Mesenchymal stem cell (in vitro differentiated cells and primary cell): ENCODE results near the gene ACACA.

ENCODE experiments used
- DNase-seq: peaks from one replicate; pipeline ENCODE4 v3.0.0-alpha.2; 2013
- H2AFZ ChIP-seq: one replicate; pipeline ENCODE4 v1.6.1; 2013; ENCODE audit warnings: low read depth, mild to moderate bottlenecking, control low read depth, inconsistent platforms, low read length, moderate library complexity
- H2AK5ac ChIP-seq: 2 replicates; pipeline ENCODE4 v1.6.1; 2013; ENCODE audit warnings: low read length, moderate library complexity, mild to moderate bottlenecking, inconsistent platforms; ENCODE audit not compliant: severe bottlenecking
- H2BK120ac ChIP-seq: one replicate; pipeline ENCODE4 v1.6.1; 2013; ENCODE audit warnings: low read depth, mild to moderate bottlenecking, inconsistent platforms, low read length, moderate library complexity
- H2BK12ac ChIP-seq, 2 experiments: one replicate each; pipeline ENCODE4 v1.6.1; 2013; ENCODE audit warnings: inconsistent platforms in 2 of 2, low read length in 2 of 2, mild to moderate bottlenecking in 2 of 2, moderate library complexity in 2 of 2, control low read depth in 1 of 2
- H2BK15ac ChIP-seq: one replicate; pipeline ENCODE4 v1.6.1; 2013; ENCODE audit warnings: mild to moderate bottlenecking, low read depth, inconsistent platforms; ENCODE audit not compliant: poor library complexity, severe bottlenecking
- H2BK5ac ChIP-seq: 2 replicates; pipeline ENCODE4 v1.6.1; 2013; ENCODE audit warnings: low read depth, mild to moderate bottlenecking, low read length, control low read depth, inconsistent platforms; ENCODE audit not compliant: poor library complexity, severe bottlenecking
- H3K14ac ChIP-seq, 2 experiments: one replicate each; pipeline ENCODE4 v1.6.1; 2013; ENCODE audit warnings: inconsistent platforms in 2 of 2, low read length in 2 of 2, control low read depth in 1 of 2, mild to moderate bottlenecking in 1 of 2, moderate library complexity in 1 of 2
- H3K18ac ChIP-seq, 2 experiments: one replicate each; pipeline ENCODE4 v1.6.1; 2013; ENCODE audit warnings: inconsistent platforms in 2 of 2, low read length in 2 of 2, control low read depth in 1 of 2, low read depth in 1 of 2, mild to moderate bottlenecking in 1 of 2
- H3K23ac ChIP-seq, 2 experiments: one replicate each; pipeline ENCODE4 v1.6.1; 2013; ENCODE audit warnings: inconsistent platforms in 2 of 2, low read length in 2 of 2, mild to moderate bottlenecking in 2 of 2, moderate library complexity in 2 of 2, control low read depth in 1 of 2
- H3K27ac ChIP-seq: 2 replicates; pipeline ENCODE4 v1.5.1; 2013; ENCODE audit warnings: mild to moderate bottlenecking, moderate library complexity, low read length, control low read depth, inconsistent platforms; ENCODE audit not compliant: poor library complexity, severe bottlenecking
- H3K27me3 ChIP-seq, 2 experiments: 2 replicates each; pipeline versions ENCODE4 v1.6.1 to v1.7.0; 2013; ENCODE audit warnings: low read length in 2 of 2, mild to moderate bottlenecking in 2 of 2, moderate library complexity in 2 of 2, control low read depth in 1 of 2, inconsistent platforms in 1 of 2; ENCODE audit not compliant: control insufficient read depth in 1 of 2, insufficient read depth in 1 of 2
- H3K36me3 ChIP-seq, 2 experiments: 2 replicates each; pipeline versions ENCODE4 v1.6.1 to v1.7.0; 2013; ENCODE audit warnings: low read length in 2 of 2, control low read depth in 1 of 2, inconsistent platforms in 1 of 2, low read depth in 1 of 2, mild to moderate bottlenecking in 1 of 2; ENCODE audit not compliant: insufficient read depth in 2 of 2, control insufficient read depth in 1 of 2
- H3K4ac ChIP-seq, 2 experiments: one replicate each; pipeline ENCODE4 v1.6.1; 2013; ENCODE audit warnings: inconsistent platforms in 2 of 2, low read length in 2 of 2, mild to moderate bottlenecking in 2 of 2, moderate library complexity in 2 of 2, control low read depth in 1 of 2, low read depth in 1 of 2
- H3K4me1 ChIP-seq: 2 replicates; pipeline ENCODE4 v1.6.1; 2013; ENCODE audit warnings: low read depth, low read length, control low read depth; ENCODE audit not compliant: control insufficient read depth, insufficient read depth
- H3K4me2 ChIP-seq: 2 replicates; pipeline ENCODE4 v1.6.1; 2013; ENCODE audit warnings: low read length, mild to moderate bottlenecking, inconsistent platforms; ENCODE audit not compliant: poor library complexity, severe bottlenecking
- H3K4me3 ChIP-seq, 2 experiments: 2 replicates each; pipeline versions ENCODE4 v1.5.1 to v1.7.0; 2013; ENCODE audit warnings: low read length in 2 of 2, mild to moderate bottlenecking in 2 of 2, control low read depth in 1 of 2, low read depth in 1 of 2; ENCODE audit not compliant: insufficient read depth in 1 of 2
- H3K79me1 ChIP-seq: replicated peaks from 2 replicates; pipeline ENCODE4 v1.6.1; 2013; ENCODE audit warnings: mild to moderate bottlenecking, control low read depth, low read length, inconsistent platforms; ENCODE audit not compliant: poor library complexity, severe bottlenecking
- H3K9ac ChIP-seq: 2 replicates; pipeline ENCODE4 v1.7.0; 2013; ENCODE audit warnings: mild to moderate bottlenecking, low read length, moderate library complexity
- H3K9me3 ChIP-seq: 2 replicates; pipeline ENCODE4 v1.7.0; 2013; ENCODE audit warnings: mild to moderate bottlenecking, low read length; ENCODE audit not compliant: control insufficient read depth
- H4K8ac ChIP-seq: one replicate; pipeline ENCODE4 v1.6.1; 2013; ENCODE audit warnings: inconsistent platforms, mild to moderate bottlenecking, low read length, moderate library complexity
- H4K91ac ChIP-seq: one replicate; pipeline ENCODE4 v1.6.1; 2013; ENCODE audit warnings: mild to moderate bottlenecking, low read length, inconsistent platforms
- WGBS: methylation state at CpG from one replicate; pipeline ENCODE4 v1.1.7; 2013; ENCODE audit warnings: mixed read lengths; 5-methylcytosine and 5-hydroxymethylcytosine counted together

ACACA gene

GRCh38 chr17:37359682-37360188, 46.9 kb downstream of the ACACA start:
- Histone ChIP-seq H3K9ac (peak overlapping the region; percentile 87), H2AK5ac (no peak overlapping the region), H3K23ac (no peak overlapping the region), H2BK120ac (peak overlapping the region; percentile 99), H4K91ac (peak overlapping the region; percentile 84), H3K27me3 (no peaks in the 10 kb centered on the region), H2AFZ (peak overlapping the region; percentile 32), H3K36me3 (peaks cover 0 to under 1% of the 10 kb centered on the region in 2 experiments), H3K4me3 (peak overlapping the region; percentile 76 to 96), H3K27ac (peak overlapping the region; percentile 72), H3K14ac (no peak overlapping the region), H2BK12ac (peak overlapping the region; percentile 19 to 76), H2BK5ac (no peak overlapping the region), H3K9me3 (no peaks in the 10 kb centered on the region), H2BK15ac (peak overlapping the region; percentile 74), H3K4me1 (peaks cover 5% of the 10 kb centered on the region), H4K8ac (peak overlapping the region; percentile 93), H3K79me1 (peaks cover 4% of the 10 kb centered on the region), H3K4ac (peak overlapping the region; percentile 2 to 80), H3K4me2 (peak overlapping the region; percentile 65), H3K18ac (peak overlapping the region; percentile 14 to 94)
- DNase-seq, result no peak
- 56% methylated on average over 18 of the region's 18 CpGs for WGBS

GRCh38 chr17:37358830-37359681, 47.6 kb downstream of the ACACA start:
- Histone ChIP-seq H3K4me3 (peak overlapping the region; percentile 84 to 96), H2AFZ (peak overlapping the region; percentile 83), H3K4ac (peak overlapping the region; percentile 89 to 97), H3K4me1 (peaks cover 5% of the 10 kb centered on the region), H2BK12ac (peak overlapping the region; percentile 76 to 95), H2BK15ac (peak overlapping the region; percentile 91), H3K79me1 (peaks cover 4% of the 10 kb centered on the region), H3K4me2 (peak overlapping the region; percentile 73), H3K14ac (peak overlapping the region in 1 of 2 experiments; percentile 98), H3K23ac (peak overlapping the region in 1 of 2 experiments; percentile 96), H3K18ac (peak overlapping the region; percentile 94 to 98), H2BK120ac (peak overlapping the region; percentile 99), H3K9me3 (no peaks in the 10 kb centered on the region), H3K9ac (peak overlapping the region; percentile 90), H2BK5ac (no peak overlapping the region), H4K8ac (peak overlapping the region; percentile 93), H4K91ac (peak overlapping the region; percentile 84), H3K27ac (peak overlapping the region; percentile 75), H2AK5ac (no peak overlapping the region), H3K27me3 (no peaks in the 10 kb centered on the region), H3K36me3 (peaks cover 0 to 6% of the 10 kb centered on the region in 2 experiments)
- DNase-seq, result peak; percentile 95
- WGBS, result 1% methylated on average over 52 of the region's 88 CpGs

- WGBS, result 2% methylated on average over 19 of the region's 21 CpGs
- Histone ChIP-seq H2AFZ (peak overlapping the region; percentile 39), H2BK12ac (peak overlapping the region in 1 of 2 experiments; percentile 95), H3K14ac (peak overlapping the region in 1 of 2 experiments; percentile 98), H3K4me2 (peak overlapping the region; percentile 73), H4K91ac (peak overlapping the region; percentile 83), H3K9ac (peak overlapping the region; percentile 90), H2BK15ac (peak overlapping the region; percentile 91), H3K23ac (peak overlapping the region in 1 of 2 experiments; percentile 96), H3K4ac (peak overlapping the region; percentile 89 to 97), H2AK5ac (no peak overlapping the region), H3K18ac (peak overlapping the region; percentile 78 to 98), H3K9me3 (no peaks in the 10 kb centered on the region), H2BK120ac (peak overlapping the region; percentile 29), H3K27ac (peak overlapping the region; percentile 75), H4K8ac (no peak overlapping the region), H3K79me1 (peaks cover 6% of the 10 kb centered on the region), H3K4me3 (peak overlapping the region; percentile 84 to 96), H3K36me3 (peaks cover 0 to 11% of the 10 kb centered on the region in 2 experiments), H3K27me3 (no peaks in the 10 kb centered on the region), H3K4me1 (peaks cover 5% of the 10 kb centered on the region), H2BK5ac (no peak overlapping the region)
- peak; percentile 84 for DNase-seq
Measured at GRCh38 chr17:37358098-37358829, 48.4 kb downstream of the ACACA start.
